NCI-H524 treated with DMSO at 0.1 percent for 48 hours (cell line): ENCODE measurements around the gene BABAM2.
"Not testable (repeated sequence)": the region's sequence is repeated elsewhere in the genome, so short reads cannot be mapped to it uniquely, and the experiment has no call there.

Source experiments
- DNase-seq: peaks from one replicate; lab custom pipeline; 2025; lab: John Stamatoyannopoulos, UW

Gene BABAM2

GRCh38 chr2:27946530-27947060, 56.1 kb downstream of the BABAM2 start:
- no peak for DNase-seq

DNA sequence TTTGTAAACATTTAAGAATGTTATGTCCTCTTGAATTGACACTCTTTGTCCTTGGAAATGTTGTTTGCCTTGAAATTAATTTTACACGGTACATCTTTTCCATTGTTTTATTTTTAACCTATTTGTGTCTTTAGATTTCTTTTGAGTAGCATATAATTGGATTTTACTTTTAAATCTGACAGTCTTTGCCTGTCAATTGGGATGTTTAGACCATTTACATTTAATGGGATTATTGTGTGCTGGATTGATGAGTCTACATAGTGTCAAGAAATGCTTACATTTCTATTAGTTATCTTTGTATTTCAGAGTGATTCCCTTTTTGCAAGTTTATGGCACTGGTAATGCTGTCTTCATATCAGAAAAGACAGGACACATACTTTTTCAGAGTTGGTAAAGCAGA, 61.5 kb downstream of the BABAM2 start:
- DNase-seq: no peak

- no peak for DNase-seq
Observed at GRCh38 chr2:27953077-27953476, 62.5 kb downstream of the BABAM2 start.

- peak; percentile 89 for DNase-seq
Observed at GRCh38 chr2:27954221-27954673, 63.7 kb downstream of the BABAM2 start.

- DNase-seq: no peak
Observed at GRCh38 chr2:27954771-27955383, 64.3 kb downstream of the BABAM2 start.

GRCh38 chr2:27955384-27956161, 65.0 kb downstream of the BABAM2 start:
- DNase-seq: no peak

GRCh38 chr2:27956888-27957287, 66.4 kb downstream of the BABAM2 start:
- no peak for DNase-seq

GRCh38 chr2:27958711-27959378, 68.3 kb downstream of the BABAM2 start:
- peak; percentile 23 for DNase-seq

GRCh38 chr2:27959496-27959895, 69.0 kb downstream of the BABAM2 start:
- no peak for DNase-seq

- DNase-seq: no peak
Observed at GRCh38 chr2:27960237-27960912, 69.8 kb downstream of the BABAM2 start.

- no peak for DNase-seq
Observed at GRCh38 chr2:27962006-27962405, 71.5 kb downstream of the BABAM2 start.

GRCh38 chr2:27963472-27963871, 72.9 kb downstream of the BABAM2 start:
- DNase-seq: no peak

DNA sequence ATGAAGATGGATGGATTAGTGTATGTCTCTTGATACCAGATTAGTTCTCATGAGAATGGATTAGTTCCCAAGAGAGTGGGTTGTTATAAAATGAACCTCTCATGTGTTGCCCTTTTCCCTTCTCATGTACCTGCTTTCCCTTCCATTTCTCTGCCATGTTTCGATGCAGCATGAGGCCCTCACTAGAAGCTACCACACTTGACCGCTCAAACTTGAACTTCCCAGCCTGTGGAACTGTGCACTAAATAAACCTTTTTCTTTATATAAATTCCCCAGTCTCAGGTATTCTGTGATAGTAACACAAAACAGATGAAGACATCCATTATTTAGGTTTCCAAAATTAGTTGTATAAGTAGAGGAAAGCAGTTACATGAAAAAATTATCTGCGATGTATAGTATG, 73.5 kb downstream of the BABAM2 start:
- no peak for DNase-seq

DNA sequence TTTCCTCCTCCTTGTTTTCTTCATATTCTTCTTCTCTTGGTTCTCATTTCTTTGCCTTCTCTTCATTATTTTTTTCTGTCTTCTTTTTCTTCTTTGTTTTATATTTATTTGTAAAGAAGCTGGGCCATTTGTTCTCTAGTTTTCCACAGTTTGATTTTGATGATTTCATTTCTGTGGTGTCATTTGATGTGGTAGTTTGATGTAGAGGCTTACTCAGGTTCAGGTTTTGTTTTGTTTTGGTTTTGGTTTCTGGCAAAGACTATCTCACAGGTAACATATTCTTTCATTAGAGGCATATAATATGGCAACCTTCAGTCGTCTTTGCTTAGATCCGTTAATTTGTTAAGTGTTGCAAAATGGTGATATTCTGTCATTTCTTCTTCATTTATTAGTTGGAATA, 75.3 kb downstream of the BABAM2 start:
- DNase-seq: no peak

- DNase-seq: no peak
Observed at GRCh38 chr2:27966466-27966865, 75.9 kb downstream of the BABAM2 start.

GRCh38 chr2:27967076-27967475, 76.5 kb downstream of the BABAM2 start:
- DNase-seq: no peak

- DNase-seq: not testable (repeated sequence)
Observed at GRCh38 chr2:27968045-27968444, 77.5 kb downstream of the BABAM2 start.

GRCh38 chr2:27968957-27969356, 78.4 kb downstream of the BABAM2 start:
- DNase-seq: not testable (repeated sequence)

- DNase-seq: no peak
Observed at GRCh38 chr2:27972311-27972710, 81.8 kb downstream of the BABAM2 start.

GRCh38 chr2:27973592-27973991, 83.1 kb downstream of the BABAM2 start:
- DNase-seq: no peak

- no peak for DNase-seq
Observed at GRCh38 chr2:27976308-27976707, 85.8 kb downstream of the BABAM2 start.

- no peak for DNase-seq
Observed at GRCh38 chr2:27977731-27978312, 87.3 kb downstream of the BABAM2 start.
